Small intestine (tissue), 7 donors: ENCODE measurements around the gene PTPRF. TPM values are rescaled to one million over a fixed set of nuclear protein-coding genes. Genes with fewer than 3 reads are reported as not detected.
A peak's percentile ranks its signal among the peaks of the same experiment; 100 is the strongest.

ENCODE experiments used
- DNase-seq, 2 donors: peaks; one replicate each; pipeline versions ENCODE4 v3.0.0 to v3.0.0-alpha.2; 2013
- FAIRE-seq: peaks from 2 replicates; lab custom pipeline; 2012; peaks lifted over from hg19 to GRCh38; lab: Jason Lieb, UNC
- H3K27ac ChIP-seq, 3 donors: one replicate each; pipeline ENCODE4 v1.5.1; 2013; ENCODE audit warnings: low read length in 2 of 3, mild to moderate bottlenecking in 2 of 3, control low read depth in 1 of 3, inconsistent platforms in 1 of 3, low read depth in 1 of 3, moderate library complexity in 1 of 3
- H3K27me3 ChIP-seq, 3 donors: one replicate each; pipeline ENCODE4 v1.6.1; 2013; ENCODE audit warnings: low read length in 3 of 3, inconsistent platforms in 1 of 3; ENCODE audit not compliant: control insufficient read depth in 3 of 3, insufficient read depth in 3 of 3
- H3K36me3 ChIP-seq, 3 donors: one replicate each; pipeline ENCODE4 v1.6.1; 2013; ENCODE audit warnings: low read length in 3 of 3, inconsistent platforms in 1 of 3, low read depth in 1 of 3, mild to moderate bottlenecking in 1 of 3, moderate library complexity in 1 of 3; ENCODE audit not compliant: control insufficient read depth in 3 of 3, insufficient read depth in 2 of 3
- H3K4me1 ChIP-seq, 3 donors: one replicate each; pipeline ENCODE4 v1.6.1; 2013; ENCODE audit warnings: low read length in 2 of 3, inconsistent platforms in 1 of 3, low read depth in 1 of 3, mild to moderate bottlenecking in 1 of 3, moderate library complexity in 1 of 3; ENCODE audit not compliant: control insufficient read depth in 3 of 3, insufficient read depth in 2 of 3
- H3K4me3 ChIP-seq, 3 donors: one replicate each; pipeline ENCODE4 v1.5.1; 2013; ENCODE audit warnings: low read length in 3 of 3, control low read depth in 1 of 3, inconsistent platforms in 1 of 3, low read depth in 1 of 3, mild to moderate bottlenecking in 1 of 3, moderate library complexity in 1 of 3
- H3K9me3 ChIP-seq, 2 donors: one replicate each; pipeline ENCODE4 v1.6.1; 2013; ENCODE audit warnings: low read depth in 1 of 2, low read length in 1 of 2; ENCODE audit not compliant: control insufficient read depth in 2 of 2, insufficient read depth in 1 of 2
- WGBS, 3 donors: extraction: QIAGEN DNeasy Blood & Tissue Kit; methylation state at CpG; one replicate each; pipeline ENCODE4 v1.1.7; 2013; 5-methylcytosine and 5-hydroxymethylcytosine counted together
- polyA plus RNA-seq, 4 donors: library from polyadenylated mRNA; stranded (reverse) in 3 of 4; unstranded in 1 of 4; fragments of 200-250 nt in 3 of 4; fragments of 120-200 nt in 1 of 4; gene quantifications; one replicate each; pipeline versions ENCODE4 v1.2.1 to v1.2.3, GENCODE V29; 2013
- donor health status: healthy with polysubstance abuse.
- donor health status: control.
- donor health status: control.
- donor health status: Bipolar disorder and iron deficiency.
- donor health status: healthy.

The PTPRF gene
- polyA plus RNA-seq, 4 donors: 77.0 to 255 (median 83.2) TPM

- Histone ChIP-seq H3K36me3 (peaks cover 0 to 90% (median 2%) of the 10 kb centered on the region in 3 donors), H3K9me3 (no peaks in the 10 kb centered on the region), H3K4me3 (no peak overlapping the region), H3K27me3 (no peaks in the 10 kb centered on the region), H3K4me1 (peaks cover 13 to 98% (median 27%) of the 10 kb centered on the region in 3 donors), H3K27ac (peak overlapping the region; percentile 86 to 95 (median 94))
- DNase-seq (no peak), FAIRE-seq (no peak)
- 46 to 72% (median 56%) methylated on average over 15 of the region's 15 CpGs for WGBS, 3 donors
These were observed 12.1 kb downstream of the PTPRF start for GRCh38 chr1:43542527-43543458.

GRCh38 chr1:43543567-43543966 lies 12.9 kb downstream of the PTPRF start:
- DNase-seq (peak; percentile 88 to 91), FAIRE-seq (no peak)
- Histone ChIP-seq H3K9me3 (no peaks in the 10 kb centered on the region), H3K4me1 (peaks cover 13 to 98% (median 31%) of the 10 kb centered on the region in 3 donors), H3K27me3 (no peaks in the 10 kb centered on the region), H3K27ac (peak overlapping the region; percentile 86 to 95 (median 94)), H3K4me3 (no peak overlapping the region), H3K36me3 (peaks cover 0 to 90% (median 0%) of the 10 kb centered on the region in 3 donors)
- WGBS, 3 donors: 13 to 72% (median 53%) methylated on average over 8 of the region's 8 CpGs

GRCh38 chr1:43545339-43545694 lies 14.6 kb downstream of the PTPRF start:
- H3K27me3 ChIP-seq: no peaks in the 10 kb centered on the region
- H3K9me3 ChIP-seq: no peaks in the 10 kb centered on the region
- peaks cover 0 to 87% (median 0%) of the 10 kb centered on the region in 3 donors for H3K36me3 ChIP-seq
- no peak for FAIRE-seq
- H3K4me1 ChIP-seq: peaks cover 13 to 97% (median 39%) of the 10 kb centered on the region in 3 donors
- H3K27ac ChIP-seq: peak overlapping the region; percentile 83 to 95 (median 93)
- DNase-seq: no peak
- 33 to 71% (median 44%) methylated on average over 12 of the region's 12 CpGs for WGBS, 3 donors
- peak overlapping the region in 1 of 3 donors; percentile 3 for H3K4me3 ChIP-seq

GRCh38 chr1:43545695-43546387 lies 15.2 kb downstream of the PTPRF start:
- H3K36me3 ChIP-seq: peaks cover 0 to 87% (median 0%) of the 10 kb centered on the region in 3 donors
- H3K4me1 ChIP-seq: peaks cover 13 to 97% (median 39%) of the 10 kb centered on the region in 3 donors
- no peaks in the 10 kb centered on the region for H3K27me3 ChIP-seq
- DNase-seq (peak; percentile 98 to 99), FAIRE-seq (no peak)
- no peaks in the 10 kb centered on the region for H3K9me3 ChIP-seq
- 8 to 31% (median 18%) methylated on average over 11 to 12 of the region's 12 CpGs for WGBS, 3 donors
- H3K4me3 ChIP-seq: peak overlapping the region in 1 of 3 donors; percentile 3
- H3K27ac ChIP-seq: peak overlapping the region; percentile 83 to 95 (median 93)

- Histone ChIP-seq H3K4me1 (peaks cover 13 to 98% (median 37%) of the 10 kb centered on the region in 3 donors), H3K27me3 (no peaks in the 10 kb centered on the region), H3K27ac (peak overlapping the region; percentile 50 to 95 (median 83)), H3K36me3 (peaks cover 0 to 89% (median 0%) of the 10 kb centered on the region in 3 donors), H3K4me3 (no peak overlapping the region), H3K9me3 (no peaks in the 10 kb centered on the region)
- FAIRE-seq (no peak), DNase-seq (no peak)
- 55 to 77% (median 67%) methylated on average over 13 to 15 of the region's 15 CpGs for WGBS, 3 donors
These were observed 15.9 kb downstream of the PTPRF start for GRCh38 chr1:43546388-43547100.

GRCh38 chr1:43547538-43548072 lies 16.9 kb downstream of the PTPRF start:
- no peaks in the 10 kb centered on the region for H3K27me3 ChIP-seq
- DNase-seq: no peak
- FAIRE-seq: no peak
- H3K9me3 ChIP-seq: no peaks in the 10 kb centered on the region
- no peak overlapping the region for H3K4me3 ChIP-seq
- H3K4me1 ChIP-seq: peaks cover 15 to 97% (median 37%) of the 10 kb centered on the region in 3 donors
- H3K36me3 ChIP-seq: peaks cover 0 to 94% (median 6%) of the 10 kb centered on the region in 3 donors
- WGBS, 3 donors: 73 to 76% (median 75%) methylated on average over 11 of the region's 11 CpGs
- H3K27ac ChIP-seq: peak overlapping the region; percentile 76 to 95 (median 85)

- Histone ChIP-seq H3K27me3 (no peaks in the 10 kb centered on the region), H3K27ac (peak overlapping the region; percentile 76 to 95 (median 85)), H3K36me3 (peaks cover 0 to 94% (median 8%) of the 10 kb centered on the region in 3 donors), H3K9me3 (no peaks in the 10 kb centered on the region), H3K4me1 (peaks cover 16 to 94% (median 31%) of the 10 kb centered on the region in 3 donors), H3K4me3 (no peak overlapping the region)
- 52 to 75% (median 67%) methylated on average over 18 of the region's 18 CpGs for WGBS, 3 donors
- DNase-seq (peak; percentile 91 to 93), FAIRE-seq (no peak)
These were observed 17.9 kb downstream of the PTPRF start for GRCh38 chr1:43548285-43549271.
